T-cell (primary cell): ENCODE data around the gene PATZ1. TPM values are rescaled to one million over a fixed set of nuclear protein-coding genes. Genes with fewer than 3 reads are reported as not detected.

ENCODE experiments used
- ATAC-seq, 4 experiments: fragments of 200-7000 bp in 3 of 4; fragments of 150-1000 bp in 1 of 4; cut with Tn5 transposase; replicated peaks in 1 of 4; 1 replicate in 3 of 4; 2 replicates in 1 of 4; pipeline ENCODE4 v1.10.0; 2021; ENCODE audit warnings: moderate library complexity in 3 of 4, mild to moderate bottlenecking in 2 of 4, moderate number of reproducible peaks in 1 of 4
- CTCF ChIA-PET, 2 donors: fragments of 300-600 bp; sonication (Branson Sonifier 250); formaldehyde crosslinking; loops; one replicate each; lab custom pipeline; 2022; ENCODE audit warnings: antibody characterized with exemption in 2 of 2; lab: Charles Lee
- POLR2A ChIA-PET, 2 donors: fragments of 300-600 bp; sonication (Branson Sonifier 250); formaldehyde crosslinking; loops; one replicate each; lab custom pipeline; 2022; ENCODE audit warnings: antibody characterized with exemption in 2 of 2; lab: Charles Lee
- DNase-seq, 35 experiments: peaks; one replicate each; pipeline versions ENCODE4 v3.0.0 to v3.0.0-alpha.2; 2013 to 2023
- H3K27ac ChIP-seq: one replicate; pipeline ENCODE4 v1.5.1; 2013; ENCODE audit warnings: low read length
- H3K27me3 ChIP-seq, 2 experiments: replicated peaks in 1 of 2; 1 replicate in 1 of 2; 2 replicates in 1 of 2; pipeline versions ENCODE4 v1.6.1 to v1.7.0; 2013; ENCODE audit warnings: low read length in 1 of 2, mixed read lengths in 1 of 2; ENCODE audit not compliant: control insufficient read depth in 2 of 2, insufficient read depth in 2 of 2; ENCODE audit errors: extremely low read depth in 1 of 2
- H3K36me3 ChIP-seq, 2 donors: 1 replicate in 1 of 2; 2 replicates in 1 of 2; pipeline versions ENCODE4 v1.6.1 to v1.7.0; 2013; ENCODE audit warnings: low read length in 1 of 2; ENCODE audit not compliant: control insufficient read depth in 2 of 2, insufficient read depth in 1 of 2; ENCODE audit errors: extremely low read depth in 1 of 2
- H3K4me1 ChIP-seq, 2 experiments: 1 replicate in 1 of 2; 2 replicates in 1 of 2; pipeline versions ENCODE4 v1.6.1 to v1.7.0; 2013; ENCODE audit warnings: low read length in 2 of 2, mixed read lengths in 1 of 2; ENCODE audit not compliant: insufficient read depth in 2 of 2, control insufficient read depth in 1 of 2; ENCODE audit errors: extremely low read depth in 1 of 2
- H3K4me3 ChIP-seq, 2 donors: 1 replicate in 1 of 2; 2 replicates in 1 of 2; pipeline versions ENCODE4 v1.5.1 to v1.7.0; 2013; ENCODE audit warnings: mild to moderate bottlenecking in 2 of 2, low read length in 1 of 2, moderate library complexity in 1 of 2; ENCODE audit not compliant: control insufficient read depth in 1 of 2; ENCODE audit errors: extremely low read depth in 1 of 2
- H3K9me3 ChIP-seq: 2 replicates; pipeline ENCODE4 v1.7.0; 2013
- H3K27ac Mint-ChIP-seq, 2 donors: one replicate each; pipeline ENCODE4 v1.8.0; 2020 to 2021; ENCODE audit warnings: mild to moderate bottlenecking in 2 of 2, mixed read lengths in 2 of 2
- H3K27me3 Mint-ChIP-seq, 2 donors: one replicate each; pipeline ENCODE4 v1.8.0; 2021 to 2022; ENCODE audit warnings: mixed read lengths in 2 of 2
- H3K36me3 Mint-ChIP-seq: one replicate; pipeline ENCODE4 v1.8.0; 2021; ENCODE audit warnings: mixed read lengths
- H3K4me1 Mint-ChIP-seq, 3 donors: one replicate each; pipeline ENCODE4 v1.8.0; 2020 to 2022; ENCODE audit warnings: mixed read lengths in 3 of 3, mild to moderate bottlenecking in 1 of 3
- H3K4me3 Mint-ChIP-seq, 3 donors: one replicate each; pipeline ENCODE4 v1.8.0; 2020 to 2022; ENCODE audit warnings: mild to moderate bottlenecking in 3 of 3, mixed read lengths in 3 of 3, moderate library complexity in 3 of 3
- H3K9me3 Mint-ChIP-seq, 3 donors: one replicate each; pipeline ENCODE4 v1.8.0; 2020 to 2022; ENCODE audit warnings: mixed read lengths in 3 of 3
- WGBS: methylation state at CpG from one replicate; pipeline ENCODE4 v1.1.5; 2013; ENCODE audit warnings: missing lambda C conversion rate; ENCODE audit not compliant: insufficient coverage; 5-methylcytosine and 5-hydroxymethylcytosine counted together
- total RNA-seq, 35 experiments: library from RNA in 6 of 35; stranded (reverse) in 6 of 35; fragments of 120-200 nt in 1 of 35; gene quantifications; one replicate each; pipeline versions ENCODE4 v1.2.1 to v1.2.4 and lab custom pipeline; 2013 to 2026

PATZ1 gene
- total RNA-seq, 5 donors from 2014 or later (not counting 1 experiment from before 2014, with no cell fraction given): 53.1 to 56.7 (median 54.6) TPM

- H3K4me3 ChIP-seq: peak overlapping the region; percentile 58 to 69
- Mint-ChIP-seq H3K4me3 (peak overlapping the region; percentile 93 to 98 (median 97)), H3K27me3 (no peaks in the 10 kb centered on the region), H3K9me3 (no peaks in the 10 kb centered on the region), H3K36me3 (peaks cover 48% of the 10 kb centered on the region), H3K27ac (peak overlapping the region; percentile 99 to 100), H3K4me1 (peaks cover 63 to 79% (median 71%) of the 10 kb centered on the region in 3 donors)
- no peaks in the 10 kb centered on the region for H3K9me3 ChIP-seq
- ATAC-seq (peak; percentile 74 to 79 (median 76)), DNase-seq (peak; percentile 90 to 98 (median 96))
- peaks cover 0 to 34% of the 10 kb centered on the region in 2 donors for H3K36me3 ChIP-seq
- H3K4me1 ChIP-seq: peaks cover 46 to 66% of the 10 kb centered on the region in 2 experiments
- peak overlapping the region; percentile 98 for H3K27ac ChIP-seq
- POLR2A ChIA-PET: interaction anchor here (0.5 to 5.4 kb wide), 20 partner anchors 9 to 284 kb away, joined by 3 to 65 read pairs (median 5); partner anchors contain the start of genes DRG1 (in 1 of the 2), PATZ1 (in 1 of the 2) and RNF185 (in 1 of the 2)
- H3K27me3 ChIP-seq: no peaks in the 10 kb centered on the region
- CTCF ChIA-PET: interaction anchor here in 1 of 2 donors (0.5 to 2.6 kb wide), 11 partner anchors 11 to 867 kb away, joined by 3 to 21 read pairs (median 5); partner anchors contain the start of genes PATZ1 and RNF185
- WGBS: under 1% methylated on average over 87 of the region's 95 CpGs
These were observed 55.4 kb downstream of the PATZ1 start for GRCh38 chr22:31290494-31291471.

GRCh38 chr22:31289344-31289743 is 56.8 kb downstream of the PATZ1 start:
- DNase-seq: peak in 4 of 35 experiments; percentile 30 to 43 (median 37)
- Histone ChIP-seq H3K4me1 (peaks cover 50 to 74% of the 10 kb centered on the region in 2 experiments), H3K4me3 (peak overlapping the region; percentile 58 to 69), H3K36me3 (peaks cover 0 to 48% of the 10 kb centered on the region in 2 donors), H3K9me3 (no peaks in the 10 kb centered on the region), H3K27ac (peak overlapping the region; percentile 93), H3K27me3 (no peaks in the 10 kb centered on the region)
- no peaks in the 10 kb centered on the region for H3K9me3 Mint-ChIP-seq
- H3K36me3 Mint-ChIP-seq: peaks cover 63% of the 10 kb centered on the region
- H3K27ac Mint-ChIP-seq: peak overlapping the region; percentile 99 to 100
- H3K4me1 Mint-ChIP-seq: peaks cover 67 to 83% (median 75%) of the 10 kb centered on the region in 3 donors
- no peaks in the 10 kb centered on the region for H3K27me3 Mint-ChIP-seq
- CTCF ChIA-PET: interaction anchor here in 1 of 2 donors (0.5 to 1.7 kb wide), 4 partner anchors 24 to 762 kb away, joined by 3 to 10 read pairs (median 3); no protein-coding TSS in a partner anchor
- WGBS: 36% methylated on average over 9 of the region's 13 CpGs
- peak overlapping the region; percentile 93 to 98 (median 97) for H3K4me3 Mint-ChIP-seq
- POLR2A ChIA-PET: interaction anchor here (0.5 to 5.4 kb wide), 10 partner anchors 10 to 57 kb away, joined by 3 to 65 read pairs (median 8); no protein-coding TSS in a partner anchor
- ATAC-seq: no peak

- no peaks in the 10 kb centered on the region for H3K27me3 ChIP-seq
- DNase-seq (peak in 1 of 35 experiments; percentile 20), ATAC-seq (no peak)
- no peaks in the 10 kb centered on the region for H3K27me3 Mint-ChIP-seq
- WGBS: 42% methylated on average over 3 of the region's 5 CpGs
- H3K27ac ChIP-seq: peak overlapping the region; percentile 93
- peaks cover 0 to 54% of the 10 kb centered on the region in 2 donors for H3K36me3 ChIP-seq
- peaks cover 66 to 83% (median 75%) of the 10 kb centered on the region in 3 donors for H3K4me1 Mint-ChIP-seq
- POLR2A ChIA-PET: interaction anchor here (0.5 to 5.4 kb wide), 5 partner anchors 9 to 56 kb away, joined by 3 to 65 read pairs (median 10); no protein-coding TSS in a partner anchor
- peaks cover 69% of the 10 kb centered on the region for H3K36me3 Mint-ChIP-seq
- H3K9me3 ChIP-seq: no peaks in the 10 kb centered on the region
- CTCF ChIA-PET: interaction anchor here in 1 of 2 donors (0.6 kb wide), 1 partner anchor 762 kb away, joined by 3 read pairs; no protein-coding TSS in a partner anchor
- H3K4me3 Mint-ChIP-seq: peak overlapping the region; percentile 93 to 98 (median 97)
- H3K4me3 ChIP-seq: peak overlapping the region; percentile 58 to 69
- no peaks in the 10 kb centered on the region for H3K9me3 Mint-ChIP-seq
- peak overlapping the region; percentile 99 to 100 for H3K27ac Mint-ChIP-seq
- peaks cover 50 to 76% of the 10 kb centered on the region in 2 experiments for H3K4me1 ChIP-seq
These were observed 57.5 kb downstream of the PATZ1 start for GRCh38 chr22:31288496-31289240.

GRCh38 chr22:31287818-31288495 is 58.2 kb downstream of the PATZ1 start:
- DNase-seq: peak in 1 of 35 experiments; percentile 15
- Mint-ChIP-seq H3K36me3 (peaks cover 76% of the 10 kb centered on the region), H3K4me3 (peak overlapping the region; percentile 93 to 98 (median 97)), H3K27ac (peak overlapping the region; percentile 99 to 100), H3K9me3 (no peaks in the 10 kb centered on the region), H3K27me3 (no peaks in the 10 kb centered on the region), H3K4me1 (peaks cover 68 to 83% (median 77%) of the 10 kb centered on the region in 3 donors)
- ChIA-PET POLR2A (interaction anchor here (0.5 to 5.4 kb wide), 10 partner anchors 8 to 172 kb away, joined by 3 to 65 read pairs (median 3); no protein-coding TSS in a partner anchor), CTCF (interaction anchor here in 1 of 2 donors (1.0 kb wide), 1 partner anchor 76 kb away, joined by 3 read pairs; no protein-coding TSS in a partner anchor)
- Histone ChIP-seq H3K4me3 (peak overlapping the region; percentile 58 to 69), H3K4me1 (peaks cover 52 to 78% of the 10 kb centered on the region in 2 experiments), H3K9me3 (no peaks in the 10 kb centered on the region), H3K27me3 (no peaks in the 10 kb centered on the region), H3K36me3 (peaks cover 0 to 61% of the 10 kb centered on the region in 2 donors), H3K27ac (peak overlapping the region; percentile 93)
- WGBS: 63% methylated on average over 4 of the region's 6 CpGs
- no peak for ATAC-seq
